Activated T-helper 2 cell treated with anti-CD3 and anti-CD28 coated beads, Interferon-gamma antibody, Interleukin-2, Interleukin-4, amounts not matched to agents 10 μg/mL and 5 μg/mL and 100 μg/mL, durations not matched to agents 14 hours and 24 hours and 36 hours (primary cell): ENCODE data around the gene WASF2. TPM values are rescaled to one million over a fixed set of nuclear protein-coding genes. Genes with fewer than 3 reads are reported as not detected.

ENCODE experiments used
- DNase-seq: peaks from one replicate; pipeline ENCODE4 v3.0.0; 2021; ENCODE audit warnings: low spot score
- H3K27ac Mint-ChIP-seq: one replicate; pipeline ENCODE4 v1.8.0; 2021; ENCODE audit warnings: mixed read lengths
- H3K27me3 Mint-ChIP-seq: one replicate; pipeline ENCODE4 v1.8.0; 2021; ENCODE audit warnings: low read depth, mixed read lengths
- H3K36me3 Mint-ChIP-seq: one replicate; pipeline ENCODE4 v1.8.0; 2021; ENCODE audit warnings: low read depth, mixed read lengths
- H3K4me1 Mint-ChIP-seq: one replicate; pipeline ENCODE4 v1.8.0; 2021; ENCODE audit warnings: low read depth, mixed read lengths
- H3K4me3 Mint-ChIP-seq: one replicate; pipeline ENCODE4 v1.8.0; 2021; ENCODE audit warnings: low read depth, mild to moderate bottlenecking, moderate library complexity, mixed read lengths
- H3K9me3 Mint-ChIP-seq: one replicate; pipeline ENCODE4 v1.8.0; 2021; ENCODE audit warnings: mixed read lengths
- intact Hi-C: fragments of 100-400 bp; cut with micrococcal nuclease; formaldehyde crosslinking; loops from one replicate; pipeline ENCODE4 v1.15.1; 2023
- total RNA-seq: library from RNA; stranded (reverse); gene quantifications from 2 replicates; pipeline ENCODE4 v1.2.3, GENCODE V29; 2022

Gene WASF2
- total RNA-seq, 1 donor from 2014 or later: 128 TPM

- H3K9me3 Mint-ChIP-seq: no peaks in the 10 kb centered on the region
- DNase-seq: no peak
- no peaks in the 10 kb centered on the region for H3K27me3 Mint-ChIP-seq
- no peak overlapping the region for H3K27ac Mint-ChIP-seq
- H3K4me1 Mint-ChIP-seq: peaks cover 31% of the 10 kb centered on the region
- no peak overlapping the region for H3K4me3 Mint-ChIP-seq
- intact Hi-C loops: no loop called here
- peaks cover 2% of the 10 kb centered on the region for H3K36me3 Mint-ChIP-seq
These were observed 128.9 kb downstream of the WASF2 start for GRCh38 chr1:27361044-27361402.

- no peaks in the 10 kb centered on the region for H3K27me3 Mint-ChIP-seq
- H3K36me3 Mint-ChIP-seq: peaks cover 6% of the 10 kb centered on the region
- no peak for DNase-seq
- intact Hi-C loops: no loop called here
- peak overlapping the region; percentile 73 for H3K4me3 Mint-ChIP-seq
- H3K9me3 Mint-ChIP-seq: no peaks in the 10 kb centered on the region
- H3K27ac Mint-ChIP-seq: no peak overlapping the region
- H3K4me1 Mint-ChIP-seq: peaks cover 34% of the 10 kb centered on the region
These were observed 129.6 kb downstream of the WASF2 start for GRCh38 chr1:27360159-27361043.

- Mint-ChIP-seq H3K9me3 (no peaks in the 10 kb centered on the region), H3K4me3 (peak overlapping the region; percentile 73), H3K27me3 (no peaks in the 10 kb centered on the region), H3K27ac (no peak overlapping the region), H3K4me1 (peaks cover 32% of the 10 kb centered on the region), H3K36me3 (peaks cover 8% of the 10 kb centered on the region)
- DNase-seq: no peak
- intact Hi-C loops: no loop called here
These were observed 130.2 kb downstream of the WASF2 start for GRCh38 chr1:27359822-27360158.

GRCh38 chr1:27358928-27359313, 131.0 kb downstream of the WASF2 start:
- no peaks in the 10 kb centered on the region for H3K27me3 Mint-ChIP-seq

GRCh38 chr1:27358038-27358927, 131.7 kb downstream of the WASF2 start:
- intact Hi-C loops: no loop called here
- Mint-ChIP-seq H3K4me3 (no peak overlapping the region), H3K9me3 (no peaks in the 10 kb centered on the region), H3K27ac (no peak overlapping the region), H3K4me1 (peaks cover 27% of the 10 kb centered on the region), H3K36me3 (peaks cover 15% of the 10 kb centered on the region), H3K27me3 (no peaks in the 10 kb centered on the region)
- no peak for DNase-seq

More at GRCh38 chr1:27358928-27359313, 131.0 kb downstream of the WASF2 start:
- no peak overlapping the region for H3K27ac Mint-ChIP-seq
- H3K36me3 Mint-ChIP-seq: peaks cover 8% of the 10 kb centered on the region
- H3K4me3 Mint-ChIP-seq: no peak overlapping the region
- no peak for DNase-seq
- no peaks in the 10 kb centered on the region for H3K9me3 Mint-ChIP-seq
- peaks cover 27% of the 10 kb centered on the region for H3K4me1 Mint-ChIP-seq
- intact Hi-C loops: no loop called here

GRCh38 chr1:27357281-27358037, 132.5 kb downstream of the WASF2 start:
- no peaks in the 10 kb centered on the region for H3K9me3 Mint-ChIP-seq
- intact Hi-C loops: loop anchor here (1.0 kb wide), 3 partner anchors 8 to 31 kb away; no protein-coding TSS in a partner anchor
- peaks cover 27% of the 10 kb centered on the region for H3K4me1 Mint-ChIP-seq
- peak overlapping the region; percentile 76 for H3K27ac Mint-ChIP-seq
- DNase-seq: peak; percentile 81
- H3K27me3 Mint-ChIP-seq: no peaks in the 10 kb centered on the region
- H3K36me3 Mint-ChIP-seq: peaks cover 16% of the 10 kb centered on the region
- H3K4me3 Mint-ChIP-seq: peak overlapping the region; percentile 56

GRCh38 chr1:27356619-27357280, 133.2 kb downstream of the WASF2 start:
- DNase-seq: no peak
- peak overlapping the region; percentile 76 for H3K27ac Mint-ChIP-seq
- no peaks in the 10 kb centered on the region for H3K27me3 Mint-ChIP-seq
- intact Hi-C loops: loop anchor here (1.0 kb wide), 3 partner anchors 9 to 32 kb away; no protein-coding TSS in a partner anchor
- peaks cover 27% of the 10 kb centered on the region for H3K4me1 Mint-ChIP-seq
- H3K4me3 Mint-ChIP-seq: peak overlapping the region; percentile 56
- no peaks in the 10 kb centered on the region for H3K9me3 Mint-ChIP-seq
- H3K36me3 Mint-ChIP-seq: peaks cover 16% of the 10 kb centered on the region

- Mint-ChIP-seq H3K9me3 (no peaks in the 10 kb centered on the region), H3K4me1 (peaks cover 27% of the 10 kb centered on the region), H3K27me3 (no peaks in the 10 kb centered on the region), H3K36me3 (peaks cover 20% of the 10 kb centered on the region), H3K4me3 (no peak overlapping the region), H3K27ac (no peak overlapping the region)
- intact Hi-C loops: no loop called here
- DNase-seq: no peak
These were observed 133.7 kb downstream of the WASF2 start for GRCh38 chr1:27356277-27356618.

GRCh38 chr1:27355683-27356082, 134.3 kb downstream of the WASF2 start:
- Mint-ChIP-seq H3K9me3 (no peaks in the 10 kb centered on the region), H3K27me3 (no peaks in the 10 kb centered on the region), H3K4me3 (no peak overlapping the region), H3K27ac (no peak overlapping the region), H3K4me1 (peaks cover 27% of the 10 kb centered on the region), H3K36me3 (peaks cover 20% of the 10 kb centered on the region)
- intact Hi-C loops: no loop called here
- DNase-seq: no peak

Other genes with a start within 250 kb of the WASF2 start
- gene TMEM222, start 168.0 kb downstream of the WASF2 start, total RNA-seq: 32.1 and 35.7 TPM in 2 replicates
- gene SYTL1, start 148.1 kb downstream of the WASF2 start, total RNA-seq: 20.0 and 25.7 TPM in 2 replicates
- 15.8 and 22.0 TPM in 2 replicates for gene MAP3K6, start 123.2 kb downstream of the WASF2 start, total RNA-seq
- not detected in 2 replicates for gene FCN3, start 115.3 kb downstream of the WASF2 start, total RNA-seq
- gene CD164L2, start 106.8 kb downstream of the WASF2 start, total RNA-seq: not detected in 2 replicates
- 3.7 and 3.9 TPM in 2 replicates for gene GPR3, start 97.5 kb downstream of the WASF2 start, total RNA-seq
- 28.5 and 29.3 TPM in 2 replicates for gene AHDC1, start 114.0 kb upstream of the WASF2 start, total RNA-seq
- gene FGR, start 145.0 kb upstream of the WASF2 start, total RNA-seq: 0.07 and 0.25 TPM in 2 replicates
- 35.0 and 35.2 TPM in 2 replicates for gene IFI6, start 182.0 kb upstream of the WASF2 start, total RNA-seq
- gene FAM76A, start 235.8 kb upstream of the WASF2 start, total RNA-seq: 13.6 and 14.0 TPM in 2 replicates